ENCODE results near the gene SMARCB1. TPM values are rescaled to one million over a fixed set of nuclear protein-coding genes. Genes with fewer than 3 reads are reported as not detected.

The SMARCB1 gene
- total RNA-seq, 2 experiments from 2014 or later, result 94.3 to 94.5 TPM

GRCh38 chr22:23823331-23823791, 36.6 kb downstream of the SMARCB1 start:
- DNase-seq, result no peak
- Mint-ChIP-seq H3K4me1 (peaks cover 8% of the 10 kb centered on the region), H3K36me3 (peaks cover 27% of the 10 kb centered on the region), H3K4me3 (no peak overlapping the region), H3K27me3 (no peaks in the 10 kb centered on the region), H3K27ac (no peak overlapping the region), H3K9me3 (no peaks in the 10 kb centered on the region)

GRCh38 chr22:23824476-23825245, 37.9 kb downstream of the SMARCB1 start:
- Mint-ChIP-seq H3K27ac (no peak overlapping the region), H3K9me3 (no peaks in the 10 kb centered on the region), H3K4me3 (no peak overlapping the region), H3K36me3 (peaks cover 24% of the 10 kb centered on the region), H3K4me1 (peaks cover 8% of the 10 kb centered on the region), H3K27me3 (no peaks in the 10 kb centered on the region)
- DNase-seq, result no peak

- peaks cover 21% of the 10 kb centered on the region for H3K36me3 Mint-ChIP-seq
- H3K4me1 Mint-ChIP-seq, result peaks cover 7% of the 10 kb centered on the region
These were observed 38.6 kb downstream of the SMARCB1 start for GRCh38 chr22:23825246-23825905.

GRCh38 chr22:23826510-23827350, 40.0 kb downstream of the SMARCB1 start:
- DNase-seq, result no peak
- H3K4me1 Mint-ChIP-seq, result no peaks in the 10 kb centered on the region
- peak overlapping the region; percentile 26 for H3K27ac Mint-ChIP-seq
- H3K4me3 Mint-ChIP-seq, result no peak overlapping the region
- H3K36me3 Mint-ChIP-seq, result peaks cover 19% of the 10 kb centered on the region
- no peaks in the 10 kb centered on the region for H3K27me3 Mint-ChIP-seq
- H3K9me3 Mint-ChIP-seq, result no peaks in the 10 kb centered on the region

More at GRCh38 chr22:23825246-23825905, 38.6 kb downstream of the SMARCB1 start:
- Mint-ChIP-seq H3K27ac (peak overlapping the region; percentile 39), H3K9me3 (no peaks in the 10 kb centered on the region), H3K4me3 (no peak overlapping the region), H3K27me3 (no peaks in the 10 kb centered on the region)
- DNase-seq, result no peak

- Mint-ChIP-seq H3K4me1 (no peaks in the 10 kb centered on the region), H3K4me3 (no peak overlapping the region), H3K36me3 (peaks cover 19% of the 10 kb centered on the region), H3K9me3 (no peaks in the 10 kb centered on the region), H3K27ac (no peak overlapping the region), H3K27me3 (no peaks in the 10 kb centered on the region)
- no peak for DNase-seq
These were observed 40.7 kb downstream of the SMARCB1 start for GRCh38 chr22:23827351-23827995.

GRCh38 chr22:23828800-23829680, 42.3 kb downstream of the SMARCB1 start:
- no peaks in the 10 kb centered on the region for H3K27me3 Mint-ChIP-seq
- H3K27ac Mint-ChIP-seq, result no peak overlapping the region
- H3K9me3 Mint-ChIP-seq, result no peaks in the 10 kb centered on the region
- no peaks in the 10 kb centered on the region for H3K4me1 Mint-ChIP-seq
- peaks cover 14% of the 10 kb centered on the region for H3K36me3 Mint-ChIP-seq
- DNase-seq, result no peak
- H3K4me3 Mint-ChIP-seq, result no peak overlapping the region

GRCh38 chr22:23829845-23830372, 43.1 kb downstream of the SMARCB1 start:
- peaks cover 12% of the 10 kb centered on the region for H3K36me3 Mint-ChIP-seq
- H3K27me3 Mint-ChIP-seq, result no peaks in the 10 kb centered on the region
- H3K27ac Mint-ChIP-seq, result no peak overlapping the region
- H3K4me1 Mint-ChIP-seq, result no peaks in the 10 kb centered on the region
- no peaks in the 10 kb centered on the region for H3K9me3 Mint-ChIP-seq
- H3K4me3 Mint-ChIP-seq, result no peak overlapping the region
- no peak for DNase-seq

- Mint-ChIP-seq H3K36me3 (peaks cover 7% of the 10 kb centered on the region), H3K4me3 (no peak overlapping the region), H3K9me3 (no peaks in the 10 kb centered on the region), H3K27ac (no peak overlapping the region), H3K4me1 (no peaks in the 10 kb centered on the region), H3K27me3 (no peaks in the 10 kb centered on the region)
- DNase-seq, result no peak
These were observed 44.5 kb downstream of the SMARCB1 start for GRCh38 chr22:23831261-23831660.

- Mint-ChIP-seq H3K4me1 (no peaks in the 10 kb centered on the region), H3K36me3 (peaks cover 4% of the 10 kb centered on the region), H3K27me3 (no peaks in the 10 kb centered on the region), H3K27ac (no peak overlapping the region), H3K4me3 (no peak overlapping the region), H3K9me3 (no peaks in the 10 kb centered on the region)
- DNase-seq, result no peak
These were observed 45.0 kb downstream of the SMARCB1 start for GRCh38 chr22:23831781-23832180.

GRCh38 chr22:23832226-23833016, 45.7 kb downstream of the SMARCB1 start:
- no peak overlapping the region for H3K4me3 Mint-ChIP-seq
- H3K27me3 Mint-ChIP-seq, result no peaks in the 10 kb centered on the region
- no peak overlapping the region for H3K27ac Mint-ChIP-seq
- H3K36me3 Mint-ChIP-seq, result peaks cover 4% of the 10 kb centered on the region
- no peak for DNase-seq
- H3K4me1 Mint-ChIP-seq, result peaks cover 2% of the 10 kb centered on the region
- no peaks in the 10 kb centered on the region for H3K9me3 Mint-ChIP-seq

- H3K9me3 Mint-ChIP-seq, result no peaks in the 10 kb centered on the region
- no peak overlapping the region for H3K4me3 Mint-ChIP-seq
- H3K27me3 Mint-ChIP-seq, result no peaks in the 10 kb centered on the region
- DNase-seq, result no peak
- no peak overlapping the region for H3K27ac Mint-ChIP-seq
- H3K36me3 Mint-ChIP-seq, result peaks cover 4% of the 10 kb centered on the region
- peaks cover 6% of the 10 kb centered on the region for H3K4me1 Mint-ChIP-seq
These were observed 46.4 kb downstream of the SMARCB1 start for GRCh38 chr22:23833017-23833751.

GRCh38 chr22:23833911-23834317, 47.1 kb downstream of the SMARCB1 start:
- no peak overlapping the region for H3K4me3 Mint-ChIP-seq
- H3K4me1 Mint-ChIP-seq, result peaks cover 10% of the 10 kb centered on the region
- H3K27me3 Mint-ChIP-seq, result peaks cover under 1% of the 10 kb centered on the region
- no peak overlapping the region for H3K27ac Mint-ChIP-seq
- DNase-seq, result no peak
- no peaks in the 10 kb centered on the region for H3K9me3 Mint-ChIP-seq
- H3K36me3 Mint-ChIP-seq, result peaks cover 4% of the 10 kb centered on the region

- DNase-seq, result no peak
These were observed 47.6 kb downstream of the SMARCB1 start for GRCh38 chr22:23834406-23834792.

More at GRCh38 chr22:23834406-23834792, 47.6 kb downstream of the SMARCB1 start:
- no peaks in the 10 kb centered on the region for H3K9me3 Mint-ChIP-seq
- peaks cover 4% of the 10 kb centered on the region for H3K27me3 Mint-ChIP-seq
- peaks cover 14% of the 10 kb centered on the region for H3K4me1 Mint-ChIP-seq
- peaks cover 6% of the 10 kb centered on the region for H3K36me3 Mint-ChIP-seq
- no peak overlapping the region for H3K27ac Mint-ChIP-seq
- no peak overlapping the region for H3K4me3 Mint-ChIP-seq
